WTC11 (cell line): ENCODE data around the gene SLC22A12. TPM values are rescaled to one million over a fixed set of nuclear protein-coding genes. Genes with fewer than 3 reads are reported as not detected.

Experiments
- ATAC-seq: fragments of 200-7000 bp; cut with Tn5 transposase; 2 replicates; pipeline ENCODE4 v1.10.0; 2021; ENCODE audit warnings: mild to moderate bottlenecking, moderate library complexity
- CTCF ChIA-PET: fragments of 300-600 bp; sonication (Branson Sonifier 250); formaldehyde crosslinking; loops from one replicate; lab custom pipeline; 2021; ENCODE audit warnings: antibody characterized with exemption; lab: Charles Lee
- POLR2A ChIA-PET: fragments of 350-600 bp; sonication (Branson Sonifier 250); formaldehyde crosslinking; loops from one replicate; lab custom pipeline; 2021; ENCODE audit warnings: antibody characterized with exemption; lab: Charles Lee
- DNase-seq: peaks from one replicate; pipeline ENCODE4 v3.0.0; 2021; ENCODE audit warnings: low spot score
- H3K27ac Mint-ChIP-seq: 2 replicates; pipeline ENCODE4 v1.8.0; 2021; ENCODE audit warnings: mixed read lengths
- H3K27me3 Mint-ChIP-seq: 2 replicates; pipeline ENCODE4 v1.8.0; 2021; ENCODE audit warnings: low read depth, mild to moderate bottlenecking, moderate library complexity, mixed read lengths
- H3K36me3 Mint-ChIP-seq: 2 replicates; pipeline ENCODE4 v1.8.0; 2021; ENCODE audit warnings: mixed read lengths
- H3K4me1 Mint-ChIP-seq: 2 replicates; pipeline ENCODE4 v1.8.0; 2022; ENCODE audit warnings: mixed read lengths
- H3K4me3 Mint-ChIP-seq: 2 replicates; pipeline ENCODE4 v1.8.0; 2021; ENCODE audit warnings: mild to moderate bottlenecking, moderate library complexity, mixed read lengths
- H3K9me3 Mint-ChIP-seq: 2 replicates; pipeline ENCODE4 v1.8.0; 2021; ENCODE audit warnings: mixed read lengths
- AR ChIP-seq: fragments of 250-450 bp; sonication (Bioruptor Pico); IDR thresholded peaks from 2 replicates; pipeline ENCODE4 v1.9.0; 2021; ENCODE audit warnings: mild to moderate bottlenecking
- ATF6 ChIP-seq: sonication (generic); formaldehyde crosslinking; IDR thresholded peaks from 2 replicates; pipeline ENCODE4 v1.8.1; 2023; ENCODE audit warnings: mild to moderate bottlenecking, missing genetic modification reagents
- E2F5 ChIP-seq: sonication (generic); formaldehyde crosslinking; IDR thresholded peaks from 2 replicates; pipeline ENCODE4 v1.8.1; 2022; ENCODE audit warnings: mild to moderate bottlenecking, moderate library complexity, missing genetic modification reagents
- ETV6 ChIP-seq: sonication (generic); formaldehyde crosslinking; IDR thresholded peaks from 2 replicates; pipeline ENCODE4 v1.8.1; 2022; ENCODE audit warnings: mild to moderate bottlenecking, missing genetic modification reagents
- FOXP4 ChIP-seq: sonication (generic); formaldehyde crosslinking; IDR thresholded peaks from 2 replicates; pipeline ENCODE4 v1.8.0; 2022; ENCODE audit warnings: mild to moderate bottlenecking, missing genetic modification reagents
- GABPB1 ChIP-seq: sonication (generic); formaldehyde crosslinking; IDR thresholded peaks from 2 replicates; pipeline ENCODE4 v1.8.1; 2023; ENCODE audit warnings: mild to moderate bottlenecking, missing genetic modification reagents
- HMGXB4 ChIP-seq: sonication (generic); formaldehyde crosslinking; IDR thresholded peaks from 2 replicates; pipeline ENCODE4 v1.8.1; 2023; ENCODE audit warnings: mild to moderate bottlenecking, moderate library complexity, missing genetic modification reagents
- IRF1 ChIP-seq: sonication (generic); formaldehyde crosslinking; IDR thresholded peaks from 2 replicates; pipeline ENCODE4 v1.8.0; 2023; ENCODE audit warnings: missing genetic modification reagents
- NR1H2 ChIP-seq: sonication (generic); formaldehyde crosslinking; IDR thresholded peaks from 2 replicates; pipeline ENCODE4 v1.9.0; 2021; ENCODE audit warnings: mild to moderate bottlenecking, moderate library complexity, missing genetic modification reagents
- PRRX2 ChIP-seq: fragments of 250-450 bp; sonication (Bioruptor Pico); IDR thresholded peaks from 2 replicates; pipeline ENCODE4 v1.8.0; 2021; ENCODE audit warnings: mild to moderate bottlenecking
- USF1 ChIP-seq: sonication (generic); formaldehyde crosslinking; IDR thresholded peaks from 2 replicates; pipeline ENCODE4 v1.8.0; 2022; ENCODE audit warnings: mild to moderate bottlenecking, missing genetic modification reagents
- USF2 ChIP-seq: sonication (generic); formaldehyde crosslinking; IDR thresholded peaks from 2 replicates; pipeline ENCODE4 v1.8.1; 2023; ENCODE audit warnings: mild to moderate bottlenecking, missing genetic modification reagents, moderate library complexity
- ZBTB43 ChIP-seq: sonication (generic); formaldehyde crosslinking; IDR thresholded peaks from 2 replicates; pipeline ENCODE4 v1.8.1; 2023; ENCODE audit warnings: mild to moderate bottlenecking, missing genetic modification reagents
- ZNF219 ChIP-seq: sonication (generic); formaldehyde crosslinking; IDR thresholded peaks from 2 replicates; pipeline ENCODE4 v1.8.0; 2023; ENCODE audit warnings: missing genetic modification reagents, mild to moderate bottlenecking, borderline replicate concordance
- ZNF317 ChIP-seq: sonication (generic); formaldehyde crosslinking; IDR thresholded peaks from 2 replicates; pipeline ENCODE4 v1.8.1; 2023; ENCODE audit warnings: low read depth, mild to moderate bottlenecking, moderate library complexity, missing genetic modification reagents, borderline replicate concordance
- total RNA-seq: library from RNA; stranded (reverse); gene quantifications from 3 replicates; pipeline ENCODE4 v1.2.3, GENCODE V29; 2021

SLC22A12 gene
- total RNA-seq, 1 experiment from 2014 or later, result not detected

- DNase-seq (peak; percentile 78), ATAC-seq (peak; percentile 78)
- H3K4me3 Mint-ChIP-seq, result peak overlapping the region; percentile 64; the same call in 1 of the 2 replicates
- TF ChIP-seq ZBTB43 (CRISPR knock-in tag) (no peak), NR1H2 (CRISPR knock-in tag) (no peak), PRRX2 (CRISPR knock-in tag) (no peak), AR (CRISPR knock-in tag) (no peak), ZNF317 (CRISPR knock-in tag) (no peak), HMGXB4 (no peak), E2F5 (no peak), IRF1 (CRISPR knock-in tag) (no peak)
- peak overlapping the region; percentile 99 for H3K27ac Mint-ChIP-seq
- CTCF ChIA-PET, result interaction anchor here (0.5 to 7.1 kb wide), 35 partner anchors 7 to 433 kb away, joined by 3 to 97 read pairs (median 4); partner anchors contain the start of genes RASGRP2 and RPS6KA4
- H3K36me3 Mint-ChIP-seq, result no peaks in the 10 kb centered on the region
- H3K9me3 Mint-ChIP-seq, result no peaks in the 10 kb centered on the region
- no peaks in the 10 kb centered on the region for H3K27me3 Mint-ChIP-seq
- H3K4me1 Mint-ChIP-seq, result peaks cover 35% of the 10 kb centered on the region
- POLR2A ChIA-PET, result interaction anchor here (0.6 to 1.0 kb wide), 2 partner anchors 78 to 81 kb away, joined by 3 to 4 read pairs; no protein-coding TSS in a partner anchor
Measured at GRCh38 chr11:64564947-64565889, 25.8 kb upstream of the SLC22A12 start.

GRCh38 chr11:64566042-64566914 lies 24.7 kb upstream of the SLC22A12 start:
- H3K27me3 Mint-ChIP-seq, result no peaks in the 10 kb centered on the region
- peaks cover 28% of the 10 kb centered on the region for H3K4me1 Mint-ChIP-seq
- H3K4me3 Mint-ChIP-seq, result peak overlapping the region; percentile 64
- ATAC-seq (peak; percentile 45), DNase-seq (peak; percentile 59)
- H3K27ac Mint-ChIP-seq, result peak overlapping the region; percentile 99
- ChIA-PET CTCF (interaction anchor here (0.5 to 7.1 kb wide), 38 partner anchors 7 to 432 kb away, joined by 3 to 97 read pairs (median 4); partner anchors contain the start of genes PRDX5, RASGRP2, RPS6KA4 and TRMT112), POLR2A (interaction anchor here (0.6 to 1.0 kb wide), 3 partner anchors 77 to 417 kb away, joined by 3 to 4 read pairs (median 3); no protein-coding TSS in a partner anchor)
- TF ChIP-seq ETV6 (CRISPR knock-in tag) (peak; percentile 47; the same call in 1 of the 2 replicates), USF2 (CRISPR knock-in tag) (peak; percentile 76), ZNF219 (CRISPR knock-in tag) (no peak), USF1 (peak; percentile 72), FOXP4 (CRISPR knock-in tag) (peak; percentile 27; the same call in 1 of the 2 replicates), ATF6 (CRISPR knock-in tag) (no peak), GABPB1 (CRISPR knock-in tag) (peak; percentile 98)
- no peaks in the 10 kb centered on the region for H3K9me3 Mint-ChIP-seq
- H3K36me3 Mint-ChIP-seq, result no peaks in the 10 kb centered on the region
